Measurements from ENCODE around the gene ATP1B4. TPM values are rescaled to one million over a fixed set of nuclear protein-coding genes. Genes with fewer than 3 reads are reported as not detected.

Gene ATP1B4
- polyA plus RNA-seq, 4 donors: 0.66 TPM; not detected in 3

- FAIRE-seq: no peak
- Histone ChIP-seq H3K4me1 (ENCODE audit: control insufficient read depth in 3 of 3, insufficient read depth in 2 of 3, low read depth in 1 of 3, low read length in 2 of 3) (no peaks in the 10 kb centered on the region), H3K4me3 (ENCODE audit: low read depth in 1 of 3, low read length in 3 of 3) (no peak overlapping the region), H3K36me3 (ENCODE audit: control insufficient read depth in 3 of 3, insufficient read depth in 2 of 3, low read depth in 1 of 3, low read length in 3 of 3) (no peaks in the 10 kb centered on the region), H3K27me3 (ENCODE audit: control insufficient read depth in 3 of 3, insufficient read depth in 3 of 3, low read length in 3 of 3) (no peaks in the 10 kb centered on the region), H3K9me3 (ENCODE audit: control insufficient read depth in 2 of 2, insufficient read depth in 1 of 2, low read depth in 1 of 2, low read length in 1 of 2) (no peaks in the 10 kb centered on the region), H3K27ac (ENCODE audit: low read depth in 1 of 3, low read length in 2 of 3) (no peak overlapping the region)
- WGBS, 3 donors: 65 to 66% (median 65%) methylated on average over 2 of the region's 2 CpGs
- no peak for DNase-seq
Measured at GRCh38 chrX:120429776-120430540, 68.1 kb downstream of the ATP1B4 start.

Other genes with a start within 250 kb of the ATP1B4 start
- 1 to 10 TPM in 2 of 4 donors, not detected in 2; 1.0 to 1.1 TPM for gene RHOXF1, start 246.2 kb upstream of the ATP1B4 start, polyA plus RNA-seq
- gene RHOXF2, start 203.5 kb upstream of the ATP1B4 start, polyA plus RNA-seq: under 1 TPM in 1 of 4 donors, not detected in 3; 0.04 TPM
- gene ZBTB33, start 111.3 kb upstream of the ATP1B4 start, polyA plus RNA-seq: 10 to 100 TPM in 1 of 4 donors, 1 to 10 TPM in 3; 3.8 to 11.9 (median 5.0) TPM
- 1 to 10 TPM in 1 of 4 donors, under 1 TPM in 2, not detected in 1; 0.22 to 1.7 (median 0.27) TPM for gene TMEM255A, start 50.6 kb upstream of the ATP1B4 start, polyA plus RNA-seq
- 100 to 1,000 TPM in 1 of 4 donors, 10 to 100 TPM in 3; 16.5 to 167 (median 34.5) TPM for gene LAMP2, start 107.2 kb downstream of the ATP1B4 start, polyA plus RNA-seq
- 10 to 100 TPM; 10.8 to 31.8 (median 13.4) TPM for gene CUL4B, start 198.9 kb downstream of the ATP1B4 start, polyA plus RNA-seq
- 10 to 100 TPM; 49.1 to 68.9 (median 63.7) TPM for gene MCTS1, start 242.0 kb downstream of the ATP1B4 start, polyA plus RNA-seq